Liver (tissue), 9 donors: ENCODE data around the gene KCTD8. TPM values are rescaled to one million over a fixed set of nuclear protein-coding genes. Genes with fewer than 3 reads are reported as not detected.

ENCODE experiments used
- DNase-seq: peaks from one replicate; pipeline ENCODE4 v3.0.0-alpha.2; 2017; ENCODE audit warnings: low spot score
- H3K27ac ChIP-seq, 2 donors: one replicate each; pipeline ENCODE4 v1.7.0; 2013; ENCODE audit warnings: inconsistent platforms in 2 of 2, low read length in 2 of 2, control low read depth in 1 of 2, low read depth in 1 of 2, mild to moderate bottlenecking in 1 of 2
- H3K27me3 ChIP-seq, 4 donors: one replicate each; pipeline versions ENCODE4 v1.6.1 to v1.7.0; 2013; ENCODE audit warnings: low read length in 3 of 4, inconsistent platforms in 1 of 4, mild to moderate bottlenecking in 1 of 4, moderate library complexity in 1 of 4; ENCODE audit not compliant: control insufficient read depth in 4 of 4, insufficient read depth in 4 of 4
- H3K36me3 ChIP-seq, 4 donors: one replicate each; pipeline versions ENCODE4 v1.6.1 to v1.7.0; 2013; ENCODE audit warnings: low read length in 3 of 4, mild to moderate bottlenecking in 3 of 4, low read depth in 1 of 4, moderate library complexity in 1 of 4; ENCODE audit not compliant: control insufficient read depth in 4 of 4, insufficient read depth in 3 of 4
- H3K4me1 ChIP-seq, 4 donors: one replicate each; pipeline versions ENCODE4 v1.6.1 to v1.7.0; 2013; ENCODE audit warnings: low read length in 3 of 4, mild to moderate bottlenecking in 3 of 4, moderate library complexity in 1 of 4; ENCODE audit not compliant: control insufficient read depth in 4 of 4, insufficient read depth in 4 of 4
- H3K4me3 ChIP-seq, 3 donors: one replicate each; pipeline versions ENCODE4 v1.6.1 to v1.7.0; 2013; ENCODE audit warnings: low read length in 3 of 3, control low read depth in 1 of 3, low read depth in 1 of 3, mild to moderate bottlenecking in 1 of 3
- H3K9ac ChIP-seq, 2 donors: one replicate each; pipeline ENCODE4 v1.7.0; 2013; ENCODE audit warnings: low read length in 2 of 2, mild to moderate bottlenecking in 2 of 2, moderate library complexity in 2 of 2, control low read depth in 1 of 2, low read depth in 1 of 2
- H3K9me3 ChIP-seq, 4 donors: one replicate each; pipeline versions ENCODE4 v1.6.1 to v1.7.0; 2013; ENCODE audit warnings: low read length in 3 of 4; ENCODE audit not compliant: control insufficient read depth in 4 of 4
- EGR1 ChIP-seq, 2 donors: IDR thresholded peaks; 2 replicates each; pipeline ENCODE4 v1.6.1; 2016 to 2018; ENCODE audit warnings: antibody characterized with exemption in 2 of 2, low read depth in 2 of 2
- FOXA1 ChIP-seq: IDR thresholded peaks from 2 replicates; pipeline ENCODE4 v1.6.1; 2016; ENCODE audit warnings: antibody characterized with exemption
- FOXA2 ChIP-seq: IDR thresholded peaks from 2 replicates; pipeline ENCODE4 v1.6.1; 2016; ENCODE audit warnings: antibody characterized with exemption
- GABPA ChIP-seq, 2 donors: IDR thresholded peaks in 1 of 2; conservative IDR thresholded peaks in 1 of 2; 2 replicates each; pipeline ENCODE4 v1.6.1; 2016; ENCODE audit warnings: antibody characterized with exemption in 2 of 2, mild to moderate bottlenecking in 1 of 2, moderate library complexity in 1 of 2
- HNF4A ChIP-seq, 2 donors: conservative IDR thresholded peaks; 2 replicates each; pipeline ENCODE4 v1.6.1; 2016; ENCODE audit warnings: antibody characterized with exemption in 2 of 2, mild to moderate bottlenecking in 2 of 2
- HNF4G ChIP-seq: IDR thresholded peaks from 2 replicates; pipeline ENCODE4 v1.6.1; 2016; ENCODE audit warnings: antibody characterized with exemption
- JUND ChIP-seq, 2 donors: IDR thresholded peaks; 2 replicates each; pipeline ENCODE4 v1.6.1; 2016; ENCODE audit warnings: antibody characterized with exemption in 2 of 2
- NR2F2 ChIP-seq: IDR thresholded peaks from 2 replicates; pipeline ENCODE4 v1.6.1; 2016; ENCODE audit warnings: antibody characterized with exemption
- RAD21 ChIP-seq, 2 donors: IDR thresholded peaks; 2 replicates each; pipeline ENCODE4 v1.6.1; 2016; ENCODE audit warnings: antibody characterized with exemption in 2 of 2, mild to moderate bottlenecking in 2 of 2
- RXRA ChIP-seq, 2 donors: IDR thresholded peaks; 2 replicates each; pipeline ENCODE4 v1.6.1; 2017 to 2018; ENCODE audit warnings: antibody characterized with exemption in 2 of 2, mild to moderate bottlenecking in 1 of 2
- SP1 ChIP-seq: IDR thresholded peaks from 2 replicates; pipeline ENCODE4 v1.6.1; 2018; ENCODE audit warnings: antibody characterized with exemption, mild to moderate bottlenecking
- TAF1 ChIP-seq: conservative IDR thresholded peaks from 2 replicates; pipeline ENCODE4 v1.6.1; 2016; ENCODE audit warnings: antibody characterized with exemption, mild to moderate bottlenecking
- YY1 ChIP-seq: IDR thresholded peaks from 2 replicates; pipeline ENCODE4 v1.6.1; 2016; ENCODE audit warnings: antibody characterized with exemption, mild to moderate bottlenecking
- WGBS: extraction: QIAGEN DNeasy Blood & Tissue Kit; methylation state at CpG from one replicate; pipeline ENCODE4 v1.1.7; 2013; 5-methylcytosine and 5-hydroxymethylcytosine counted together
- polyA plus RNA-seq, 2 donors: library from polyadenylated mRNA; stranded (reverse) in 1 of 2; unstranded in 1 of 2; fragments of 200-250 nt in 1 of 2; fragments of >200 nt in 1 of 2; fragmentation: Nextera tagmentation in 1 of 2; extraction: Ambion mirVana in 1 of 2; gene quantifications; one replicate each; pipeline versions ENCODE4 v1.2.1 to v1.2.3, GENCODE V29; 2013 to 2015
- total RNA-seq, 2 donors: library from RNA; depleted of rRNA; stranded (reverse); fragments of >200 nt; gene quantifications; one replicate each; pipeline ENCODE4 v1.2.3, GENCODE V29; 2014
- TF ChIP-seq, protein P1 (sequence below): IDR thresholded peaks from 2 replicates; pipeline ENCODE4 v1.6.1; 2016; ENCODE audit warnings: antibody characterized with exemption
- TF ChIP-seq, protein P2 (sequence below): IDR thresholded peaks from 2 replicates; pipeline ENCODE4 v1.6.1; 2016; ENCODE audit warnings: antibody characterized with exemption
- TF ChIP-seq, protein P3 (sequence below): fragments of 150-350 bp; IDR thresholded peaks from 2 replicates; pipeline ENCODE4 v1.5.1; 2017; ENCODE audit warnings: improper control_type of control experiment, low read depth, low read length; ENCODE audit not compliant: missing input control
- TF ChIP-seq, protein P4 (sequence below): IDR thresholded peaks from 2 replicates; pipeline ENCODE4 v1.6.1; 2016; ENCODE audit warnings: antibody characterized with exemption
- TF ChIP-seq, protein P5 (sequence below): IDR thresholded peaks from 2 replicates; pipeline ENCODE4 v1.6.1; 2016; ENCODE audit warnings: antibody characterized with exemption, mild to moderate bottlenecking
- donor health status: healthy.
- donor health status: healthy.
- donor health status: healthy.
- donor health status: healthy.
- donor health status: healthy.

KCTD8 gene
- total and polyA plus RNA-seq, 4 donors = not detected

DNA sequence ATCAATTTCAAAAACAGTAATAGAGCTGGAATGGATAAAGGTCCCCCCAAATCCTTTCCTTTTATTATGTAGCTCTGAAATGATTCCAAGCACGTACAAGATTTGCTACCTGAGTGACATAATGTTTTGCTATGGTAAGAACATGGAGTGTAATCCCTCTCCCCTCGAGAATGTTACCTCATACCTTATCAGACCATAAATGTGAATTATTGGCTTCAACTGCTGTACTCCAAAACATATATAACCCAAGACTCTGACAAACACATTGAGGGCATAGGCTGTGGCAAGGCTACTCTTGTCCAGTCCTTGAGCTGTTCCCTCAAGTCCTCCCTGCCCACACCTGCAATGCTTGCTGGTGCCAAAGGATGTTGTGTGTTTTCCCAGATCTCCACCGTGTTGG is 286.9 kb downstream of the KCTD8 start:
- H3K4me3 ChIP-seq = no peak overlapping the region
- 65% methylated on average over 3 of the region's 3 CpGs for WGBS
- TF ChIP-seq YY1 (no peak), FOXA2 (no peak), RAD21 (IDR thresholded peaks at IDR 0.05) (no peak), RXRA (IDR thresholded peaks at IDR 0.05) (no peak)

DNA sequence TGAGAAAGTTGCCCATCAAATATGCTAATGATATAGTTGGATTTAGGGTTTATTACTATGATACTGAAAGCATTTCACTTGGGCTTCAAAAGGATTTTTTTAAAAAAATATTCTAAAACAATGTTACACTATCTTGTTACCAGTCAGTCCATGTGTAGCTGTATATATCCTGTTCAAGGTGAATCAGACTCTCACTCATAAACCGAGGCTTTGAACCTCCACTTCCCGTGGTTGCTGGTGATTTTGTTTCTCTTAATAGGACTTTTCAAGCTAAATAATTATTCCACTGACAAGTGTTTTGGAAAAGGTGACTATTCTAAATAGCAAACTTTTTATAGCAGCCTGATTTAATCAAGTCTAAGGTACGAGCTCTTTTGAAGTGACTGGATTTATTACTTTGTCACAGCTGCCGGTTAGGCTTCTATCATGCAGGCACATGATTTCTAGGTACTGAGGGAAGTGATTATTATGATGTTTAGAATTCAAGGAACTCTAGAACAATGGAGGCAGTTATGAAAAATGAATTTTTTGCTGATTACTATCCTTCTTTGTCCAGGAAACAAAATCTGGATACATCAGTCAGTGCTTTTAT is 287.7 kb downstream of the KCTD8 start:
- H3K27ac ChIP-seq = no peak overlapping the region
- 68% methylated on average over 4 of the region's 4 CpGs for WGBS
- no peak overlapping the region for H3K4me3 ChIP-seq
- H3K4me1 ChIP-seq = no peaks in the 10 kb centered on the region
- H3K36me3 ChIP-seq = no peaks in the 10 kb centered on the region
- no peak for TF ChIP-seq FOXA1
- TF ChIP-seq, protein P1, sequence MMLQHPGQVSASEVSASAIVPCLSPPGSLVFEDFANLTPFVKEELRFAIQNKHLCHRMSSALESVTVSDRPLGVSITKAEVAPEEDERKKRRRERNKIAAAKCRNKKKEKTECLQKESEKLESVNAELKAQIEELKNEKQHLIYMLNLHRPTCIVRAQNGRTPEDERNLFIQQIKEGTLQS = no peak
- no peak for TF ChIP-seq GABPA (IDR thresholded peaks at IDR 0.05 in 1 of 2, conservative IDR thresholded peaks at IDR 0.05 in 1 of 2)
- TF ChIP-seq, protein P2, sequence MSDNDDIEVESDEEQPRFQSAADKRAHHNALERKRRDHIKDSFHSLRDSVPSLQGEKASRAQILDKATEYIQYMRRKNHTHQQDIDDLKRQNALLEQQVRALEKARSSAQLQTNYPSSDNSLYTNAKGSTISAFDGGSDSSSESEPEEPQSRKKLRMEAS = no peak
- no peak for TF ChIP-seq FOXA2
- TF ChIP-seq NR2F2 = no peak
- TF ChIP-seq RAD21 (IDR thresholded peaks at IDR 0.05) = no peak
- TF ChIP-seq, protein P3, sequence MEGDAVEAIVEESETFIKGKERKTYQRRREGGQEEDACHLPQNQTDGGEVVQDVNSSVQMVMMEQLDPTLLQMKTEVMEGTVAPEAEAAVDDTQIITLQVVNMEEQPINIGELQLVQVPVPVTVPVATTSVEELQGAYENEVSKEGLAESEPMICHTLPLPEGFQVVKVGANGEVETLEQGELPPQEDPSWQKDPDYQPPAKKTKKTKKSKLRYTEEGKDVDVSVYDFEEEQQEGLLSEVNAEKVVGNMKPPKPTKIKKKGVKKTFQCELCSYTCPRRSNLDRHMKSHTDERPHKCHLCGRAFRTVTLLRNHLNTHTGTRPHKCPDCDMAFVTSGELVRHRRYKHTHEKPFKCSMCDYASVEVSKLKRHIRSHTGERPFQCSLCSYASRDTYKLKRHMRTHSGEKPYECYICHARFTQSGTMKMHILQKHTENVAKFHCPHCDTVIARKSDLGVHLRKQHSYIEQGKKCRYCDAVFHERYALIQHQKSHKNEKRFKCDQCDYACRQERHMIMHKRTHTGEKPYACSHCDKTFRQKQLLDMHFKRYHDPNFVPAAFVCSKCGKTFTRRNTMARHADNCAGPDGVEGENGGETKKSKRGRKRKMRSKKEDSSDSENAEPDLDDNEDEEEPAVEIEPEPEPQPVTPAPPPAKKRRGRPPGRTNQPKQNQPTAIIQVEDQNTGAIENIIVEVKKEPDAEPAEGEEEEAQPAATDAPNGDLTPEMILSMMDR = no peak
- no peak for TF ChIP-seq HNF4A (conservative IDR thresholded peaks at IDR 0.05)
- TF ChIP-seq, protein P4, sequence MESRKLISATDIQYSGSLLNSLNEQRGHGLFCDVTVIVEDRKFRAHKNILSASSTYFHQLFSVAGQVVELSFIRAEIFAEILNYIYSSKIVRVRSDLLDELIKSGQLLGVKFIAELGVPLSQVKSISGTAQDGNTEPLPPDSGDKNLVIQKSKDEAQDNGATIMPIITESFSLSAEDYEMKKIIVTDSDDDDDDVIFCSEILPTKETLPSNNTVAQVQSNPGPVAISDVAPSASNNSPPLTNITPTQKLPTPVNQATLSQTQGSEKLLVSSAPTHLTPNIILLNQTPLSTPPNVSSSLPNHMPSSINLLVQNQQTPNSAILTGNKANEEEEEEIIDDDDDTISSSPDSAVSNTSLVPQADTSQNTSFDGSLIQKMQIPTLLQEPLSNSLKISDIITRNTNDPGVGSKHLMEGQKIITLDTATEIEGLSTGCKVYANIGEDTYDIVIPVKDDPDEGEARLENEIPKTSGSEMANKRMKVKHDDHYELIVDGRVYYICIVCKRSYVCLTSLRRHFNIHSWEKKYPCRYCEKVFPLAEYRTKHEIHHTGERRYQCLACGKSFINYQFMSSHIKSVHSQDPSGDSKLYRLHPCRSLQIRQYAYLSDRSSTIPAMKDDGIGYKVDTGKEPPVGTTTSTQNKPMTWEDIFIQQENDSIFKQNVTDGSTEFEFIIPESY = no peak
- no peak for TF ChIP-seq SP1
- no peak for TF ChIP-seq RXRA (IDR thresholded peaks at IDR 0.05)
- no peak for TF ChIP-seq YY1
- no peak for TF ChIP-seq HNF4G
- TF ChIP-seq, protein P5, sequence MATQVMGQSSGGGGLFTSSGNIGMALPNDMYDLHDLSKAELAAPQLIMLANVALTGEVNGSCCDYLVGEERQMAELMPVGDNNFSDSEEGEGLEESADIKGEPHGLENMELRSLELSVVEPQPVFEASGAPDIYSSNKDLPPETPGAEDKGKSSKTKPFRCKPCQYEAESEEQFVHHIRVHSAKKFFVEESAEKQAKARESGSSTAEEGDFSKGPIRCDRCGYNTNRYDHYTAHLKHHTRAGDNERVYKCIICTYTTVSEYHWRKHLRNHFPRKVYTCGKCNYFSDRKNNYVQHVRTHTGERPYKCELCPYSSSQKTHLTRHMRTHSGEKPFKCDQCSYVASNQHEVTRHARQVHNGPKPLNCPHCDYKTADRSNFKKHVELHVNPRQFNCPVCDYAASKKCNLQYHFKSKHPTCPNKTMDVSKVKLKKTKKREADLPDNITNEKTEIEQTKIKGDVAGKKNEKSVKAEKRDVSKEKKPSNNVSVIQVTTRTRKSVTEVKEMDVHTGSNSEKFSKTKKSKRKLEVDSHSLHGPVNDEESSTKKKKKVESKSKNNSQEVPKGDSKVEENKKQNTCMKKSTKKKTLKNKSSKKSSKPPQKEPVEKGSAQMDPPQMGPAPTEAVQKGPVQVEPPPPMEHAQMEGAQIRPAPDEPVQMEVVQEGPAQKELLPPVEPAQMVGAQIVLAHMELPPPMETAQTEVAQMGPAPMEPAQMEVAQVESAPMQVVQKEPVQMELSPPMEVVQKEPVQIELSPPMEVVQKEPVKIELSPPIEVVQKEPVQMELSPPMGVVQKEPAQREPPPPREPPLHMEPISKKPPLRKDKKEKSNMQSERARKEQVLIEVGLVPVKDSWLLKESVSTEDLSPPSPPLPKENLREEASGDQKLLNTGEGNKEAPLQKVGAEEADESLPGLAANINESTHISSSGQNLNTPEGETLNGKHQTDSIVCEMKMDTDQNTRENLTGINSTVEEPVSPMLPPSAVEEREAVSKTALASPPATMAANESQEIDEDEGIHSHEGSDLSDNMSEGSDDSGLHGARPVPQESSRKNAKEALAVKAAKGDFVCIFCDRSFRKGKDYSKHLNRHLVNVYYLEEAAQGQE = no peak
- no peak for TF ChIP-seq EGR1 (IDR thresholded peaks at IDR 0.05; ENCODE audit: low read depth in 2 of 2)
- TF ChIP-seq JUND (IDR thresholded peaks at IDR 0.05) = no peak
- no peak for TF ChIP-seq TAF1
- no peak for DNase-seq
- H3K27me3 ChIP-seq = no peaks in the 10 kb centered on the region
- no peak overlapping the region for H3K9ac ChIP-seq
- H3K9me3 ChIP-seq = no peaks in the 10 kb centered on the region

More for the DNA sequence above, 286.9 kb downstream of the KCTD8 start:
- no peak for DNase-seq
- Histone ChIP-seq H3K4me1 (no peaks in the 10 kb centered on the region), H3K9ac (no peak overlapping the region), H3K27me3 (no peaks in the 10 kb centered on the region), H3K27ac (no peak overlapping the region), H3K36me3 (no peaks in the 10 kb centered on the region), H3K9me3 (no peaks in the 10 kb centered on the region)
